ENCODE results near the gene GPRASP3. TPM values are rescaled to one million over a fixed set of nuclear protein-coding genes. Genes with fewer than 3 reads are reported as not detected.

The GPRASP3 gene
- total RNA-seq, 1 donor: 3.3 TPM

Small RNA genes within 50 kb of the gene (small RNA-seq; reads per million reads assigned to genes)
- gene RNU6-589P: not detected

Other genes starting within 250 kb of the GPRASP3 start
- gene TCP11X2, start 248.9 kb upstream of the GPRASP3 start, total RNA-seq: not detected in 2 replicates
- 0.29 TPM in 1 of 2 replicates, not detected in the other for gene TMSB15A, start 204.0 kb upstream of the GPRASP3 start, total RNA-seq
- gene ARMCX5, start 121.2 kb upstream of the GPRASP3 start, total RNA-seq: 19.7 and 21.7 TPM in 2 replicates
- gene GPRASP1, start 69.3 kb upstream of the GPRASP3 start, total RNA-seq: 2.9 and 3.5 TPM in 2 replicates
- gene GPRASP2, start 8.3 kb upstream of the GPRASP3 start, total RNA-seq: 10.9 and 11.8 TPM in 2 replicates
- gene RAB40AL, start 216.5 kb downstream of the GPRASP3 start, total RNA-seq: 0.72 and 0.88 TPM in 2 replicates

Data from osteoblast (primary cell).